Loucy (cell line): ENCODE measurements around the gene TM4SF1.

Source experiments
- EZH2phosphoT487 ChIP-seq: fragments of 200-600 bp; IDR thresholded peaks from 2 replicates; pipeline ENCODE4 v1.6.1; 2018; ENCODE audit warnings: antibody characterized with exemption, mild to moderate bottlenecking, moderate library complexity, borderline replicate concordance
- TF ChIP-seq, protein P1 (sequence below): fragments of 200-600 bp; sonication (generic); conservative IDR thresholded peaks from 2 replicates; pipeline ENCODE4 v1.5.1; 2014; ENCODE audit warnings: mild to moderate bottlenecking, antibody characterized with exemption, low read length

DNA sequence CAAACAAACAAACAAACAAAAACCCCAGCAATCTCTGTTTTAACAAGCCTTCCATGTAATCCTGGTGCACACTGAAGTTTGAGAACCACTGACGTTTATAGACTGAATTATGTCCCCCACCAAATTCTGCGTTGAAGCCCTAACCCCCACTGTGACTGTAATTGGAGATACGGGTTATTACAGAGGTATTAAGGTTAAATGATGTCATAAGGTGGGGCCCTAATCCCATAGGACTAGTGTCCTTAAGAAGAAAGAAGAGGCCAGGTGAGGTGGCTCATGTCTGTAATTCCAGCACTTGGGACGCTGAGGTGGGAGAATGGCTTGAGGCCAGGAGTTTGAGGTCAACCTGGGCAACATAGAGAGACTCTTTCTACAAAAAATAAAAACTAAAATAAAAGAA lies 42.4 kb upstream of the TM4SF1 start:
- TF ChIP-seq, protein P1, sequence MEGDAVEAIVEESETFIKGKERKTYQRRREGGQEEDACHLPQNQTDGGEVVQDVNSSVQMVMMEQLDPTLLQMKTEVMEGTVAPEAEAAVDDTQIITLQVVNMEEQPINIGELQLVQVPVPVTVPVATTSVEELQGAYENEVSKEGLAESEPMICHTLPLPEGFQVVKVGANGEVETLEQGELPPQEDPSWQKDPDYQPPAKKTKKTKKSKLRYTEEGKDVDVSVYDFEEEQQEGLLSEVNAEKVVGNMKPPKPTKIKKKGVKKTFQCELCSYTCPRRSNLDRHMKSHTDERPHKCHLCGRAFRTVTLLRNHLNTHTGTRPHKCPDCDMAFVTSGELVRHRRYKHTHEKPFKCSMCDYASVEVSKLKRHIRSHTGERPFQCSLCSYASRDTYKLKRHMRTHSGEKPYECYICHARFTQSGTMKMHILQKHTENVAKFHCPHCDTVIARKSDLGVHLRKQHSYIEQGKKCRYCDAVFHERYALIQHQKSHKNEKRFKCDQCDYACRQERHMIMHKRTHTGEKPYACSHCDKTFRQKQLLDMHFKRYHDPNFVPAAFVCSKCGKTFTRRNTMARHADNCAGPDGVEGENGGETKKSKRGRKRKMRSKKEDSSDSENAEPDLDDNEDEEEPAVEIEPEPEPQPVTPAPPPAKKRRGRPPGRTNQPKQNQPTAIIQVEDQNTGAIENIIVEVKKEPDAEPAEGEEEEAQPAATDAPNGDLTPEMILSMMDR: no peak
- TF ChIP-seq EZH2phosphoT487: no peak
